Neural crest cell (in vitro differentiated cells): ENCODE results near the gene HYLS1. TPM values are rescaled to one million over a fixed set of nuclear protein-coding genes. Genes with fewer than 3 reads are reported as not detected.

Experiments
- DNase-seq: peaks from one replicate; pipeline ENCODE4 v3.0.0; 2021; ENCODE audit warnings: low read depth, mixed read lengths, low spot score
- H3K27ac Mint-ChIP-seq: one replicate; pipeline ENCODE4 v1.8.0; 2021; ENCODE audit warnings: mild to moderate bottlenecking, mixed read lengths; ENCODE audit not compliant: unreplicated experiment
- H3K27me3 Mint-ChIP-seq: 2 replicates; pipeline ENCODE4 v1.8.0; 2021; ENCODE audit warnings: low read depth, mild to moderate bottlenecking, mixed read lengths
- H3K36me3 Mint-ChIP-seq: 2 replicates; pipeline ENCODE4 v1.8.0; 2021; ENCODE audit warnings: low read depth, mild to moderate bottlenecking, mixed read lengths
- H3K4me1 Mint-ChIP-seq: 2 replicates; pipeline ENCODE4 v1.8.0; 2021; ENCODE audit warnings: mixed read lengths
- H3K4me3 Mint-ChIP-seq: one replicate; pipeline ENCODE4 v1.8.0; 2021; ENCODE audit warnings: mild to moderate bottlenecking, mixed read lengths
- H3K9me3 Mint-ChIP-seq: 2 replicates; pipeline ENCODE4 v1.8.0; 2021; ENCODE audit warnings: mixed read lengths
- total RNA-seq: library from RNA; stranded (reverse); gene quantifications from 2 replicates; pipeline ENCODE4 v1.2.1, GENCODE V29; 2021
- TF ChIP-seq, protein P1 (sequence below): fragments of 200-600 bp; sonication (generic); conservative IDR thresholded peaks from 2 replicates; pipeline ENCODE4 v1.5.0; 2021; ENCODE audit warnings: antibody characterized with exemption, mild to moderate bottlenecking

Gene HYLS1
- total RNA-seq, 1 donor from 2014 or later, result 7.7 TPM

DNA sequence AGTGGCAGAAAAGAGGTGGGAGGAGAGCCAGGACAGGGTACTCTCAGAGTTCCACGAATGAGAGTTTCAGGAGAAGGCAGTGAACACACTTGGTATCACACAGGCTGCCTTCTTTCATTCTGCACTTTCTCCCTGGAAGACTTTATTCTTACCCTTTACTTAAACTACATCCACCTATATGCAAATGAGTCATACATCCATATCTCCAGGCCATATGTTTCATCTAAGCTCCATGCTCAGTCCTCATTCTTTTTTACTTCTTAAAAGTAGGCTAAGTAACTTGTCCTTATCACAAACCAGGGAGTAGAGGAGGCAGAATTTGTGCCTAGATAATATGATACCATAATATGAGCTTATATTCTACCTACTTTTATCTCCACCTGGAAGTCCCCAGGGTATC lies 6.2 kb upstream of the HYLS1 start:
- no peak for DNase-seq
- Mint-ChIP-seq H3K4me3 (no peak overlapping the region), H3K27me3 (peaks cover 20% of the 10 kb centered on the region), H3K36me3 (no peaks in the 10 kb centered on the region), H3K27ac (no peak overlapping the region), H3K4me1 (no peaks in the 10 kb centered on the region), H3K9me3 (no peaks in the 10 kb centered on the region)
- TF ChIP-seq, protein P1, sequence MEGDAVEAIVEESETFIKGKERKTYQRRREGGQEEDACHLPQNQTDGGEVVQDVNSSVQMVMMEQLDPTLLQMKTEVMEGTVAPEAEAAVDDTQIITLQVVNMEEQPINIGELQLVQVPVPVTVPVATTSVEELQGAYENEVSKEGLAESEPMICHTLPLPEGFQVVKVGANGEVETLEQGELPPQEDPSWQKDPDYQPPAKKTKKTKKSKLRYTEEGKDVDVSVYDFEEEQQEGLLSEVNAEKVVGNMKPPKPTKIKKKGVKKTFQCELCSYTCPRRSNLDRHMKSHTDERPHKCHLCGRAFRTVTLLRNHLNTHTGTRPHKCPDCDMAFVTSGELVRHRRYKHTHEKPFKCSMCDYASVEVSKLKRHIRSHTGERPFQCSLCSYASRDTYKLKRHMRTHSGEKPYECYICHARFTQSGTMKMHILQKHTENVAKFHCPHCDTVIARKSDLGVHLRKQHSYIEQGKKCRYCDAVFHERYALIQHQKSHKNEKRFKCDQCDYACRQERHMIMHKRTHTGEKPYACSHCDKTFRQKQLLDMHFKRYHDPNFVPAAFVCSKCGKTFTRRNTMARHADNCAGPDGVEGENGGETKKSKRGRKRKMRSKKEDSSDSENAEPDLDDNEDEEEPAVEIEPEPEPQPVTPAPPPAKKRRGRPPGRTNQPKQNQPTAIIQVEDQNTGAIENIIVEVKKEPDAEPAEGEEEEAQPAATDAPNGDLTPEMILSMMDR, result no peak

DNA sequence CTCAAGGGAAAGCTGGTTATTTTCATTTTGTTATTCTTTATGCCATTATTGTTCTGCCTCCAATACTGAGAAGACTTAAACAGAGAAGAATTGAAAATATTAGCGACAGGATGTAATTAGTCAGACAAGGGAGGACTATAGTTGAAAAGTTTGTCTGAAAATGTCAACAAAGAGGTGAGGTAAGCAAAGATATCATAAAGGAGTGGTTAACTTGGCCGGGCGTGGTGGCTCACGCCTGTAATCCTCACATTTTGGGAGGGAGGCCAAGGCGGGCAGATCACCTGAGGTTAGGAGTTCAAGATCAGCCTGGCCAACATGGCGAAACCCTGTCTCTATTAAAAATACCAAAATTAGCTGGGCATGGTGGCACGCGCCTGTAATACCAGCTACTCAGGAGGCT lies 4.1 kb upstream of the HYLS1 start:
- TF ChIP-seq, protein P1, result no peak
- Mint-ChIP-seq H3K27me3 (peaks cover 18% of the 10 kb centered on the region), H3K9me3 (no peaks in the 10 kb centered on the region), H3K27ac (no peak overlapping the region), H3K4me3 (no peak overlapping the region), H3K4me1 (peaks cover 4% of the 10 kb centered on the region), H3K36me3 (peaks cover 2% of the 10 kb centered on the region)
- DNase-seq, result no peak

DNA sequence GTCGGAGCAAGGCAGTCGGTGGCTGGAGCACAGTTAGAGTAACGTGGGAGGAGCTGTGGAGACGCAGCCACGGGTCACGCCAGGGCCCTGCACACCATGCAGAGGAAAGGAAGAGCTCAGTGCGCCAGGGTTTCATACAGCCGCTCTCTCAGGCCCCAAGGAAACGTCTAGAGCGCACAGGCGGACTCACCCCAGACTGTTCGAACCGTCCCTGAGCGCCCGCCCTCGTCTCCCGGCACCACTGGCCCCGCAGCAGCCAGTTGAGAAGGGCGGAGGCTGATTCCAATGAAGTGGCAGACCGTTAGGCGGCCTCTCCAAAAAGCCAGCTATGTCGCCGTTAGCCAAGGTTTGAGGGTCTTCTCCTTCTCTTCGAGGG lies 483 bp upstream of the HYLS1 start:
- H3K27ac Mint-ChIP-seq, result no peak overlapping the region

DNA sequence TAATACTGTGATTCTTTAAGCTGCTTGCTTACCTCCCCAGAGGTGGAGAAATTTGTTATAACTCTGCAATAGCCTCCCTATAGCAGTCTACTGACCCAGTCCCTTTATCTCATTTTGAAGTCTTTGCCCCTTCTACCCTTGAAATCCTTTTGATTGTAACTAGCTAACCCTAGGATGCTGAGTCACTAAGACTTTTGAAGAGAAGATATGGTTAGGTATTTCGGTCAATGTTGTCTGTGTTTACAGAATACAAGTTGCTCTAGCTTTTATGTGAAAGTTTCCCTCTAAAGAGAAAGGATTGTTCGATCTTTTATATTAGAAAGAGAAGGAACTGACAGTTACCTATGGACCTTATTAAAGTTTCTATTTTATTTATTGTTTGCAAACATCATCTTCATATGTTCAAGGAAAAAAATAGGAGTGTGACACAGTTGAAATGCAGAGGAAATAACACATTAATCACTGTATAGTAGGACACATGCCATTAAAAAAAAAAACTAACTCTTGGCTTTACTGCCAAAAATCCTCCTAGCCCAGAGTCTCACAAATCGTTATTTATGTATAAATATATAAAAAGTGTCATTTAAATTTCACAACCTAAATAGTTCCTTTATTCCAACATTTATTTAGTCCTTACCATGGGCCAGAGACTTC lies 3.1 kb downstream of the HYLS1 start:
- H3K4me3 Mint-ChIP-seq, result peak overlapping the region; percentile 34
- H3K9me3 Mint-ChIP-seq, result no peaks in the 10 kb centered on the region
- no peaks in the 10 kb centered on the region for H3K27me3 Mint-ChIP-seq
- TF ChIP-seq, protein P1, result no peak
- peaks cover 5% of the 10 kb centered on the region for H3K36me3 Mint-ChIP-seq
- DNase-seq, result no peak
- H3K27ac Mint-ChIP-seq, result no peak overlapping the region
- H3K4me1 Mint-ChIP-seq, result peaks cover 11% of the 10 kb centered on the region

More for the DNA sequence above, 483 bp upstream of the HYLS1 start:
- Mint-ChIP-seq H3K36me3 (peaks cover 5% of the 10 kb centered on the region), H3K4me1 (peaks cover 11% of the 10 kb centered on the region), H3K9me3 (no peaks in the 10 kb centered on the region), H3K4me3 (peak overlapping the region; percentile 91), H3K27me3 (peaks cover 3% of the 10 kb centered on the region)
- TF ChIP-seq, protein P1, result no peak
- DNase-seq, result no peak

DNA sequence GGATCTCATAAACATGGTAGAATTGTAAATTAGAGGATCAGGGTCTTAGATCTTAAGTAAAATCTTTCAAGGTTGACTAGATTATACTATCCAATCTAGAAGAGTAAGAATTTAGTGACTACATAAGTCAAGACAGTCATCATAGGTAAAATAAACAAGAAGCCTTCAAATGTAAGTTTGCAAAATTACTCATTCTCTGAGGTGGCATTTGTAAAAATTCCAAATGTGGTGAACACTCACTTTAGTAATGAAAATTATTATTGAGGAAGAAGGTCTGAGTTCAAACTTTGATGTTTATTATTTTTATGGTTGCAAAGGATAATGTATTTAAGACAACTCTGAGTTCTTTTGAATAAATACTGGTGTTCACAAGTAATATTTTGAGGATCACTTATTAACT lies 4.6 kb downstream of the HYLS1 start:
- Mint-ChIP-seq H3K4me1 (peaks cover 11% of the 10 kb centered on the region), H3K27me3 (no peaks in the 10 kb centered on the region), H3K27ac (no peak overlapping the region), H3K9me3 (no peaks in the 10 kb centered on the region), H3K4me3 (no peak overlapping the region), H3K36me3 (peaks cover 5% of the 10 kb centered on the region)
- TF ChIP-seq, protein P1, result no peak
- no peak for DNase-seq
